K562 (cell line): Measurements from ENCODE around the gene SVBP. TPM values are rescaled to one million over a fixed set of nuclear protein-coding genes. Genes with fewer than 3 reads are reported as not detected.

ENCODE experiments used
- ATF3 ChIP-seq, 2 experiments: fragments of 450-650 bp in 1 of 2; sonication (generic) in 1 of 2; formaldehyde crosslinking in 1 of 2; IDR thresholded peaks in 1 of 2; conservative IDR thresholded peaks in 1 of 2; 2 replicates each; pipeline versions ENCODE4 v1.6.1 to v1.8.1; 2016 to 2023; ENCODE audit warnings: mild to moderate bottlenecking in 2 of 2, moderate library complexity in 2 of 2, inconsistent platforms in 1 of 2, missing genetic modification reagents in 1 of 2
- ETS2 ChIP-seq: IDR thresholded peaks from 2 replicates; pipeline ENCODE4 v1.6.1; 2016; ENCODE audit warnings: borderline replicate concordance, missing genetic modification characterization, mild to moderate bottlenecking, moderate library complexity, missing compliant biosample characterization; ENCODE audit not compliant: poor library complexity, severe bottlenecking
- EZH2 ChIP-seq: IDR thresholded peaks from 2 replicates; pipeline ENCODE4 v1.6.1; 2012; ENCODE audit warnings: low read depth, mild to moderate bottlenecking, inconsistent platforms, low read length, borderline replicate concordance
- FOXK2 ChIP-seq, 2 experiments: fragments of 450-650 bp; IDR thresholded peaks in 1 of 2; conservative IDR thresholded peaks in 1 of 2; 2 replicates each; pipeline ENCODE4 v1.6.1; 2016; ENCODE audit warnings: low read depth in 2 of 2, mild to moderate bottlenecking in 1 of 2
- HDGF ChIP-seq: fragments of 450-650 bp; IDR thresholded peaks from 2 replicates; pipeline ENCODE4 v1.6.1; 2016
- LEF1 ChIP-seq: fragments of 450-650 bp; IDR thresholded peaks from 2 replicates; pipeline ENCODE4 v1.6.1; 2016; ENCODE audit warnings: mild to moderate bottlenecking
- MEF2A ChIP-seq: IDR thresholded peaks from 2 replicates; pipeline ENCODE4 v1.6.1; 2011; ENCODE audit warnings: low read depth, mild to moderate bottlenecking, low read length, moderate library complexity; ENCODE audit not compliant: control insufficient read depth
- MITF ChIP-seq: IDR thresholded peaks from 2 replicates; pipeline ENCODE4 v1.6.1; 2014; ENCODE audit warnings: antibody characterized with exemption
- MTA3 ChIP-seq: fragments of 450-650 bp; formaldehyde crosslinking; IDR thresholded peaks from 2 replicates; pipeline ENCODE4 v1.6.1; 2017; ENCODE audit warnings: mild to moderate bottlenecking, borderline replicate concordance
- NFE2 ChIP-seq: IDR thresholded peaks from 2 replicates; pipeline ENCODE4 v1.6.1; 2014; ENCODE audit warnings: antibody characterized with exemption, low read depth
- SNAPC5 ChIP-seq: fragments of 250-450 bp; sonication (Bioruptor Pico); IDR thresholded peaks from 2 replicates; pipeline ENCODE4 v1.8.0; 2021; ENCODE audit warnings: moderate library complexity, mild to moderate bottlenecking, inconsistent platforms
- SNRNP70 ChIP-seq: fragments of 200-400 bp; formaldehyde crosslinking; optimal IDR thresholded peaks from 2 replicates; pipeline ENCODE3; 2017; ENCODE audit warnings: low read depth, low read length
- TSHZ1 ChIP-seq: fragments of 250-450 bp; sonication (Bioruptor Pico); IDR thresholded peaks from 2 replicates; pipeline ENCODE4 v1.4.0; 2020; ENCODE audit warnings: mild to moderate bottlenecking, moderate library complexity
- U2AF2 ChIP-seq: fragments of 200-400 bp; formaldehyde crosslinking; optimal IDR thresholded peaks from 2 replicates; pipeline ENCODE3; 2017; ENCODE audit warnings: low read depth, mild to moderate bottlenecking, low read length
- YY1 ChIP-seq, 3 experiments: IDR thresholded peaks; 2 replicates each; pipeline ENCODE4 v1.6.1; 2011; ENCODE audit warnings: low read length in 2 of 3, mild to moderate bottlenecking in 2 of 3, moderate library complexity in 2 of 3, borderline replicate concordance in 1 of 3, control low read depth in 1 of 3, low read depth in 1 of 3; ENCODE audit not compliant: insufficient read depth in 3 of 3, insufficient replicate concordance in 2 of 3, control insufficient read depth in 1 of 3, insufficient read length in 1 of 3; ENCODE audit errors: extremely low read depth in 1 of 3
- ZNF57 ChIP-seq: fragments of 450-650 bp; formaldehyde crosslinking; IDR thresholded peaks from 2 replicates; pipeline ENCODE4 v1.4.0; 2020; ENCODE audit warnings: mild to moderate bottlenecking, moderate library complexity
- polyA plus RNA-seq, 8 experiments: library from polyadenylated mRNA; depleted of rRNA in 4 of 8; stranded (reverse) in 5 of 8; unstranded in 3 of 8; fragments of >200 nt; fragmentation: Nextera tagmentation in 2 of 8; fragmentation: Illumina TruSeq in 1 of 8; extraction: Ambion mirVana in 2 of 8; extraction: Trizol in 1 of 8; gene quantifications; 2 replicates each; pipeline versions ENCODE4 v1.2.1 to v1.2.3, GENCODE V29; 2011 to 2014; ENCODE audit warnings: inconsistent platforms in 1 of 8, missing spikeins in 1 of 8
- total RNA-seq, 7 experiments: library from RNA; depleted of rRNA in 6 of 7; stranded (reverse); fragments of >200 nt in 6 of 7; fragmentation: Illumina TruSeq in 2 of 7; extraction: Trizol in 2 of 7; gene quantifications; 2 replicates each; pipeline versions ENCODE4 v1.2.1 to v1.2.3, GENCODE V29; 2011 to 2021; ENCODE audit warnings: low replicate concordance in 1 of 7
- TF ChIP-seq, protein P1 (sequence below): fragments of 450-650 bp; IDR thresholded peaks from 2 replicates; pipeline ENCODE4 v1.6.1; 2016
- TF ChIP-seq, protein P2 (sequence below): fragments of 250-450 bp; sonication (Bioruptor Pico); IDR thresholded peaks from 2 replicates; pipeline ENCODE4 v1.8.0; 2022; ENCODE audit warnings: moderate library complexity, mild to moderate bottlenecking, inconsistent platforms

SVBP gene
- total and polyA plus RNA-seq, 9 of the 15 experiments (the other 6 are each of a cell fraction or from before 2014, with no cell fraction given) = 31.7 to 49.7 (median 40.0) TPM

GRCh38 chr1:42815941-42816584, 1.1 kb downstream of the SVBP start (continued):
- TF ChIP-seq FOXK2 (conservative IDR thresholded peaks at IDR 0.05 in 1 of 2, IDR thresholded peaks at IDR 0.05 in 1 of 2; ENCODE audit: low read depth in 2 of 2) (no peak), ETS2 (tag) (no peak), EZH2 (no peak), YY1 (IDR thresholded peaks at IDR 0.05; ENCODE audit: borderline replicate concordance in 1 of 3, control insufficient read depth in 1 of 3, extremely low read depth in 1 of 3, insufficient read depth in 3 of 3, insufficient read length in 1 of 3, insufficient replicate concordance in 2 of 3, low read depth in 1 of 3, low read length in 2 of 3) (peak in 1 of 3 experiments; percentile 32), HDGF (peak; percentile 65; the same call in 1 of the 2 replicates), TSHZ1 (no peak), ZNF57 (CRISPR knock-in tag) (no peak), SNAPC5 (no peak), ATF3 (IDR thresholded peaks at IDR 0.05) (no peak), ATF3 (CRISPR knock-in tag; conservative IDR thresholded peaks at IDR 0.05) (0 out of 2 replicates have a peak, but pooled peaks have one; percentile 46), SNRNP70 (no peak), MITF (no peak), MTA3 (0 out of 2 replicates have a peak, but pooled peaks have one; percentile 5), U2AF2 (no peak), LEF1 (no peak), MEF2A (no peak), NFE2 (no peak)
- TF ChIP-seq, protein P1, sequence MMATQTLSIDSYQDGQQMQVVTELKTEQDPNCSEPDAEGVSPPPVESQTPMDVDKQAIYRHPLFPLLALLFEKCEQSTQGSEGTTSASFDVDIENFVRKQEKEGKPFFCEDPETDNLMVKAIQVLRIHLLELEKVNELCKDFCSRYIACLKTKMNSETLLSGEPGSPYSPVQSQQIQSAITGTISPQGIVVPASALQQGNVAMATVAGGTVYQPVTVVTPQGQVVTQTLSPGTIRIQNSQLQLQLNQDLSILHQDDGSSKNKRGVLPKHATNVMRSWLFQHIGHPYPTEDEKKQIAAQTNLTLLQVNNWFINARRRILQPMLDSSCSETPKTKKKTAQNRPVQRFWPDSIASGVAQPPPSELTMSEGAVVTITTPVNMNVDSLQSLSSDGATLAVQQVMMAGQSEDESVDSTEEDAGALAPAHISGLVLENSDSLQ = peak; percentile 32; the same call in 1 of the 2 replicates
- TF ChIP-seq, protein P2, sequence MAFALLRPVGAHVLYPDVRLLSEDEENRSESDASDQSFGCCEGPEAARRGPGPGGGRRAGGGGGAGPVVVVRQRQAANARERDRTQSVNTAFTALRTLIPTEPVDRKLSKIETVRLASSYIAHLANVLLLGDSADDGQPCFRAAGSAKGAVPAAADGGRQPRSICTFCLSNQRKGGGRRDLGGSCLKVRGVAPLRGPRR (CRISPR knock-in tag) = no peak
